Fibroblast of gingiva (primary cell): Measurements from ENCODE around the gene DYNLT2.

Experiments used
- DNase-seq: peaks from one replicate; pipeline ENCODE4 v3.0.0-alpha.2; 2011; ENCODE audit warnings: low read depth

The DYNLT2 gene

GRCh38 chr6:169738204-169738975 is 13.0 kb downstream of the DYNLT2 start:
- DNase-seq: peak; percentile 36

- no peak for DNase-seq
These were observed 21.4 kb downstream of the DYNLT2 start for GRCh38 chr6:169729961-169730360.

DNA sequence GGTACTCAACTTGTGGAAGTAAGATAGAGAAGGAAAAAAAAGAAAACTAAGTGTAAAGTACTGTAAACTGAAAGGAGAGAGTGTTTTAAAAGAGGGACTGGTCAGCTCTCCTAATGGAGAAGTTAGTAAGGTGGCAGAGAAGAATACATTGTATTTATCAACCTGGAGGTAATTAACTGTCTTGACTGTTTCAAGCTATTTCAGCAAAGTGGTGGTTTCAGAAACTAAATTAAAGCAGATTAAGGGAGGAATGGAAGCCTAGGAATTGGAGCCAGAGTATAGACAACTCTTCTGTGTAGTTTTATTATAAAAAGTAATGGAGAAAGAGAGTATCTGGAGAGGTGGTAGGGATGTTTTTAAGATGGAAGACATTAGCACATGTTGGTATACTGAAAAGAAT is 24.4 kb downstream of the DYNLT2 start:
- no peak for DNase-seq

- no peak for DNase-seq
These were observed 25.3 kb downstream of the DYNLT2 start for GRCh38 chr6:169726049-169726400.

DNA sequence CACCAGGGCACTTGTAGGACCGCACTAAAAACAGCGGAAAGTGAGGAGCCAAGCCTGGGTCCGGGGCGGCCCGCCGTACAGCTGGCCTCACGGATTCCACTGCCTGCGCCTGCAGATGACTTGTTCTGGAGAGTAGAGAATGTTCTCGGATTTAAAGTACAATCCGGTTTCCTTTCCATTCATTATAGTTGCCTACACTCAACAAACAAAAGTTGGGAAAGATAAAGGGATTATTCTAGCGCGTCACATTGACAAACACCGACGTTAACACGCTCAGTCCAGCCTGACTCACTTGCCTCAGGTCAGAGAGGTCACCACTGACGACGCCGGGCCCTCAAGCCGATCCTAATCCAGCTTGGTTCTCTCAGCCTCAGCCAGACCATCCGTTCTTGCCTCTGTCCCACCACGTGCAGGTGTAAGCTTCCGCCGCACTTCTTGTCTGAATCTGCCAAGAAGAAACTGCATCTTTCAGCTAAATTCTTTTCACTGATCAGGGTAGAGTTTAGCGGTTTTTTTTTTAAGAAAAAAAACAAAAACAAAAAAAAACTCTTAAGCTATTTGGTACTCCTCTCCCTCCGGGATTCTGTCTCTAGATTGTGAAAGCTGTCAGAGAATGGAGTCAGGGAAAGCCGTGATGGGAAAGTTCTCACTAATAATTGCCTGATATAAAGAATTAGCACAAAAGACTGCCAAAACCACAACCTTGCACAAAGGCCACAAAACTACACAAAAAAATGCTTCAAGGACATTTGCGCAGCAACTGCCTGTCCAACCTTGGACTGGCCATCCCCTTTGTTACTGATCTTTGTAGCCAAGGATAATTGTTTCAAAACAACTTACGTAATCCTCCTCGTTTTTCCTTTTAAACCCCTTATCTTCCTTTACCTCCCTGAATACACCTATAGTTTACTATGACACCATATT is 26.0 kb downstream of the DYNLT2 start:
- peak; percentile 60 for DNase-seq

DNA sequence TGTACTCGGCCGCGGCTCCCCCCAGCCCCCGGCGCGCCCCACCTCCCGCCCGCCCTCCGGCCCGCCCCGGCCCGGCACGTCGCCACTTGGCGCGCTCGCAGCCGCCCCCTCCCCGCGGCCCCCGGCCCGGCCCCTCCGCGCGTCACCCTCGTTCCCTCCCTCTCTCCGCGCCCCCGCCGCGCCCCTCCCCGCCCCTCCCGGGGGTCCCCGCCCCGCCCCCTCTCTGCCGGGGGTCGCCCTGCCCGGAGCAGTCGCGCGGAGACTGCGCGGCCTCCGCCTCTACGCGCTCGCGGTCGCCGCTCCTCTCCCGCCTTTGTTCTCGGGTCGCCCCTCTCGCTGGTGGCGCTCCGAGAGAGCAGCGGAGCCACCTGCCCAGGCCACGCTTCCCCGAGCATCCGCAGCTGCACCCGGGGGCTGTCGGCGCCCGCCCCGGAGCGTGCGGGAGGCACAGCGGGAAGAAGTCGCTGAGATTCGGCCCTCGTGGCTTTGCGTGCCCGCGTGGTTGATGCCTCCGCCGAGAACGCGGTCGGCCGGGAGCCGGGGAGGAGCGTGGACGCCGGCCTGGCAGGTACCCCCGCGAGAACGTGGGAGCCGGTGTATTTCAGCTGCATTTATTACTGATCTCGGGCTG is 26.8 kb downstream of the DYNLT2 start, which contains the start of gene PHF10:
Gene PHF10 (minus strand): TSS at position 7 of the 631 bp plus-strand sequence. CDS start 569 bp downstream, outside the sequence.
- peak; percentile 12 for DNase-seq

GRCh38 chr6:169723991-169724493 is 27.3 kb downstream of the DYNLT2 start:
- peak; percentile 22 for DNase-seq

- DNase-seq: peak; percentile 62
These were observed 28.0 kb downstream of the DYNLT2 start for GRCh38 chr6:169723200-169723909.

DNA sequence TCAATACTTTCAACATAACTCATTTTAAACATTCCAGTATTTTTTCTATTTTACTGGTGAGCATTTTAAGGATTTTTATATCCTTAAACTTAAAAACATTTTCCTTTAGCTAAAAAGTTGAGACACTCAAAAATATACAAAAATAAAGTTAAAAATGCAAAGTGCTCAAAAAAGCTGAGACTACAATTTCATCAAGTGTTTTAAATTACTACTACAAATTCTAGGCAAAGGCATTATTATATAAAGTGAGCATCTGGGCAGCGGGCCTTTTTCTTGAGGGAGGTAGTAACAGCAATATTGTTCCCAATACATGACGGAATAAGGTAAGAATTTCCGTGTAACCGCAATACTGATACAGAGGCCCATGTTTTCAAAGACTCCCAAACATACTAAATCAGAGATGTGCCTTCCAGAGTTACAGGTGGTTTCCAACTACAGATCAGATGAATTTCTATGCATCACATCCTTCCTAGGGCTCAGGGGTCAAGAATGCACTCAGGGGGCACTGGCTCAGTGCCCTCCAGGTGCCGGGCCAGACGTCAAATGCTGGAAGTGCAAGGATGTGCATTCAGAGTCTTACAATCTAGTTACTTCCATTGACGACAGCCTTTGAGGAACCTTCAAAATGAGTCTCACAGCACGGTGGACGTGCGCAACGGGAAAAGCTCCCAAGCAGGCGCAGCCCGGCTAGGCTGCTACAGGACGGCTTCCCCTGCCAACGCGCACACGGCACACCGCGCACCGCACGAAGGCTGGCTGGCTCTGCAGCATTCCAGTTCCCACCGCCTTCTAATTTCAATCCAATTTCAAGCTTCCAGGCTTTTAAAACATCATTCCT is 28.8 kb downstream of the DYNLT2 start:
- DNase-seq: peak; percentile 38

- DNase-seq: no peak
These were observed 31.0 kb downstream of the DYNLT2 start for GRCh38 chr6:169720207-169720855.

DNA sequence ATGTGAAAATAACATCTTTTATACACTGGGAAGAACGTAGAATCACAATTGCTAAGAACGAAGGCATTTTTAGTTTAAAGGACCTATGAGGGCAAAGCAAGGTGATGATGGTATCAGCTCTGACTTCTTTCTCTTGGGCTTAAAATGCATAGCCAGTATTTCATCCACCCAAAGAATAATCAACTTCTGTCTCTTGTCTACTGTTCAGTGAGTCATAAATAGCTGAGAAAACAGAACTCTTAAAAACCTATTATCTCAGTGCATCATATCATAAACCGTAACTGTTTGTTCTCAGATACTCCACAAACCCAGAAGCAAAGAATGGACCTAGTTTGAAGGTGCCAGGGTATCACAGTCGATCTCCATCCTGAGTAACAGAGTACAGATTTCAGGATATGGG is 32.3 kb downstream of the DYNLT2 start:
- DNase-seq: no peak

GRCh38 chr6:169714595-169714994 is 36.8 kb downstream of the DYNLT2 start:
- DNase-seq: no peak

GRCh38 chr6:169714178-169714577 is 37.2 kb downstream of the DYNLT2 start:
- no peak for DNase-seq

DNA sequence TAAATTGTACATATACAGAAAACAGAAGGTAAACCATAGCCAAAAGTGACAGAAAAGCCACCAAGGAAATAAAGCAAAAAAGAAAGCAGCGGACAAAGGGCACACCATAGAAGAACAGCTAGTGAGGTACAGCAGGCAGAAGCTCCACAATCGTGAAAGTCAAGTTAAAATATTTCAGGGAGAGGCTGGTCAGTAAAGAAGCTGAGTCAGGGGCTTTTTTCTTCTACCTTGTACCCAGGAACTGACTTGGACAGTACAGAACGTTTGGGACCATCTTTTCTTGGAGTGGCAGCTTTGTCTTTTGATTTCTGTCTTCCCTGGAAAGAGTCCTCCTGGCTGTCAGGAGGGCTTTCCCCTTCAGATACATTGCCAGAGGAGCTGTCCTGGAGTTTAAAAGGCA is 41.4 kb downstream of the DYNLT2 start:
- DNase-seq: no peak

DNA sequence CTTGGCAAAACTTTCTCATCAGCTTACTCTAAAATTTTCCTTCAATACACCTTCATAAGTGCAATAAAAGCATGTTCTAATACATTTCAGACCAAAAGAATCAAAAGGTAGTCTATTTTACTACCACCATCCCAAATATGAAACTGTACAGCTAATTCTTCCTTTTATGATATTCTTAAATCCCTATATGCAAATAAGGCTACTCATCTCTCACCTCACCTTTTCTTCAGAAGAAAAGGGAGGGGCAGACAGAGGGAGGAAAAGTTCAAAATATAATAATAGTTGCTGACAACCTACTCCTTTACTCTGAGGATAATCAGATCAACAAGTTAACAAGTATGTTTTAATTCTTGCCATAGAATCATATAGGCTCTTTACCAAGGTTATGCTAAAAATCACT is 42.1 kb downstream of the DYNLT2 start:
- DNase-seq: no peak

GRCh38 chr6:169707772-169708171 is 43.6 kb downstream of the DYNLT2 start:
- DNase-seq: no peak

GRCh38 chr6:169702840-169703246 is 48.5 kb downstream of the DYNLT2 start:
- DNase-seq: no peak

GRCh38 chr6:169701954-169702839 is 49.2 kb downstream of the DYNLT2 start, which contains the start of the genes C6orf120 and WDR27:
Gene C6orf120, plus strand, starts transcription at chr6:169702126. Its CDS starts 334 bp downstream, at chr6:169702460.
Gene WDR27, minus strand, starts transcription at chr6:169702029. Its CDS starts 13,024 bp downstream, at chr6:169689005.
- peak; percentile 97 for DNase-seq
